Measurements from ENCODE around the gene LY6G5C. TPM values are rescaled to one million over a fixed set of nuclear protein-coding genes. Genes with fewer than 3 reads are reported as not detected.

Gene LY6G5C
- total RNA-seq, 1 experiment from 2014 or later = 1.7 TPM

DNA sequence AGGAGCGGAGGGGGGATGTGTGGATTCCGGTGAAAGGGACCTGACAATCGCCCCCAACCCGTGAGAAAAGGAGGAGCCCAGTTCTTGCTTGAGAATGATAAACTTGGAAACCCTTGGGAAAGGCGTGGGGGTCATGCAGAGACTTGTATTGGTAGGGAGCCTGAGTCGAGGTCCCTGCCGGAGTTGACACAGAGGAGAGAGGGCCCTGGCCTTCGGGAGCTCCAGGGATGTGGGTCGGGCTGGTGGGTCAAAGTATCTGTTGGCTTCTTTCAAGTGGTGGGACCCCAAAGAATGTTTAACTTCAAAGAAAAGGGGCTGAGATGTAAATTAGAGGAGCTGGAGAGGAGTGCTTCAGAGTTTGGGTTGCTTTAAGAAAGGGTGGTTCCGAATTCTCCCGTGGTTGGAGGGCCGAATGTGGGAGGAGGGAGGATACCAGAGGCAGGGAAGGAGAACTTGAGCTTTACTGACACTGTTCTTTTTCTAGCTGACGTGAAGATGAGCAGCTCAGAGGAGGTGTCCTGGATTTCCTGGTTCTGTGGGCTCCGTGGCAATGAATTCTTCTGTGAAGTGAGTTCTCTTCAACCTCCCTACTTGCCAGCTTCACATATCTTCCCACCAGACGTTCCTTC, 14.4 kb downstream of the LY6G5C start (continued):
- TF ChIP-seq EZH2phosphoT487 (IDR thresholded peaks at IDR 0.05; ENCODE audit: borderline replicate concordance) (no peak), POLR2AphosphoS5 (IDR thresholded peaks at IDR 0.05; ENCODE audit: low read depth, low read length) (no peak), FOSL1 (IDR thresholded peaks at IDR 0.05; ENCODE audit: low read depth) (no peak), ZFX (IDR thresholded peaks at IDR 0.05) (no peak), YY1 (IDR thresholded peaks at IDR 0.05; ENCODE audit: extremely low read depth, insufficient replicate concordance, low read depth, low read length) (no peak)
- TF ChIP-seq, protein P1, sequence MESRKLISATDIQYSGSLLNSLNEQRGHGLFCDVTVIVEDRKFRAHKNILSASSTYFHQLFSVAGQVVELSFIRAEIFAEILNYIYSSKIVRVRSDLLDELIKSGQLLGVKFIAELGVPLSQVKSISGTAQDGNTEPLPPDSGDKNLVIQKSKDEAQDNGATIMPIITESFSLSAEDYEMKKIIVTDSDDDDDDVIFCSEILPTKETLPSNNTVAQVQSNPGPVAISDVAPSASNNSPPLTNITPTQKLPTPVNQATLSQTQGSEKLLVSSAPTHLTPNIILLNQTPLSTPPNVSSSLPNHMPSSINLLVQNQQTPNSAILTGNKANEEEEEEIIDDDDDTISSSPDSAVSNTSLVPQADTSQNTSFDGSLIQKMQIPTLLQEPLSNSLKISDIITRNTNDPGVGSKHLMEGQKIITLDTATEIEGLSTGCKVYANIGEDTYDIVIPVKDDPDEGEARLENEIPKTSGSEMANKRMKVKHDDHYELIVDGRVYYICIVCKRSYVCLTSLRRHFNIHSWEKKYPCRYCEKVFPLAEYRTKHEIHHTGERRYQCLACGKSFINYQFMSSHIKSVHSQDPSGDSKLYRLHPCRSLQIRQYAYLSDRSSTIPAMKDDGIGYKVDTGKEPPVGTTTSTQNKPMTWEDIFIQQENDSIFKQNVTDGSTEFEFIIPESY (IDR thresholded peaks at IDR 0.05; ENCODE audit: extremely low read depth, insufficient replicate concordance, low read length) = no peak

DNA sequence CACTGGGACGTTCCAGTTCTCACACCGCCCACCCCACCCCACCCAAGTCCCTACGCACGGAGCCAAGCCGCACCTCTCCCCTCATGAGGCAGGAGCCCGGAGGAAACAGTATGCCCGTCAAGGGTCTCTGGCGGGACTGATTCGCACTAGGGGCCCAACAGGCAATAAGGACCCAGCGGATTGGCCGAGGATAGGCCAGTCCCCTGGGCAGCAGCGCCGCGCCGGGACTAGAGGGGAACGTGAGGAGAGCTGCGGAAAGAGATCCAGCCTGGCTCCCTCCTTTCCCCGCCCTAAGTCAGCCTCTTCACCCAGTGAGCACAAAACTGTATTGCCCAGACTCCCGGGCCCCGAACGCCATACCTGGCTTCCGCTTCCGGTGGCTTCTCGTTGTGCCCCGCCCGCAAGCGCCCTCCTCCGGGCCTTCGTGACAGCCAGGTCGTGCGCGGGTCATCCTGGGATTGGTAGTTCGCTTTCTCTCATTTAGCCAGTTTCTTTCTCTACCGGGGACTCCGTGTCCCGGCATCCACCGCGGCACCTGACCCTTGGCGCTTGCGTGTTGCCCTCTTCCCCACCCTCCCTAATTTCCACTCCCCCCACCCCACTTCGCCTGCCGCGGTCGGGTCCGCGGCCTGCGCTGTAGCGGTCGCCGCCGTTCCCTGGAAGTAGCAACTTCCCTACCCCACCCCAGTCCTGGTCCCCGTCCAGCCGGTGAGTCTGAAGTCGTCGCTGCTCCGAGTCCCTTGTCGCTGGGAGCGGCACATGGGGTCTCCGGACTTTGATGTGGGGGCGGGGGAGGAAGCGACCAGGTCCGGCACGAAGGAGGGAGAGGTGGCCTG, 15.1 kb downstream of the LY6G5C start, which contains the start of gene CSNK2B:
CSNK2B (plus strand) TSS at position 580 of the 836 bp plus-strand sequence. CDS start 752 bp downstream, outside the sequence.
- Histone ChIP-seq H3K9me2 (ENCODE audit: insufficient read depth) (no peaks in the 10 kb centered on the region), H3K4me1 (ENCODE audit: control insufficient read depth in 1 of 2, insufficient read depth in 2 of 2, low read length in 2 of 2) (peaks cover 14 to 34% of the 10 kb centered on the region in 2 experiments; a peak in 3 of 4 replicates), H3K36me3 (ENCODE audit: control insufficient read depth in 1 of 2, insufficient read depth in 2 of 2, low read length in 2 of 2) (peaks cover 31 to 50% of the 10 kb centered on the region in 2 experiments), H3K4me2 (ENCODE audit: low read length) (peak within 1 kb of the TSS; percentile 83), H3K27me3 (ENCODE audit: insufficient read depth, low read length) (no peaks in the 10 kb centered on the region), H3K4me3 (replicated peaks in 1 of 2; ENCODE audit: low read depth in 1 of 2, low read length in 2 of 2) (peak within 1 kb of the TSS; percentile 97 to 99), H3K9ac (ENCODE audit: low read length) (peak within 1 kb of the TSS; percentile 90), H3K9me3 (ENCODE audit: control insufficient read depth in 1 of 2, insufficient read depth in 1 of 2, low read depth in 1 of 2, low read length in 2 of 2) (no peaks in the 10 kb centered on the region), H3K79me2 (ENCODE audit: insufficient read depth, low read length) (peaks cover 58% of the 10 kb centered on the region), H4K20me1 (ENCODE audit: insufficient read depth) (no peaks in the 10 kb centered on the region), H3K27ac (ENCODE audit: low read depth, low read length) (peak within 1 kb of the TSS; percentile 90), H2AFZ (ENCODE audit: low read depth, low read length, poor library complexity, severe bottlenecking) (no peak within 1 kb of the TSS)
- peak; percentile 96 for DNase-seq (ENCODE audit: low read depth, low spot score)
- ChIA-PET CTCF (interaction anchor here (1.1 kb wide), 1 partner anchor 67 kb away, joined by 4 read pairs; no protein-coding TSS in a partner anchor), POLR2A (interaction anchor here (0.6 to 3.9 kb wide), 9 partner anchors 10 to 517 kb away, joined by 3 to 32 read pairs (median 5); partner anchors contain the start of genes ABHD16A, APOM, BAG6 and CLIC1), RAD21 (ENCODE audit: low non-redundant PET in 1 of 2, low total read pairs in 2 of 2, uncharacterized antibody in 2 of 2, unreplicated experiment in 2 of 2) (no interaction called here)
- no peak for TF ChIP-seq EGR1 (IDR thresholded peaks at IDR 0.05; ENCODE audit: low read depth)
- TF ChIP-seq POLR2A (IDR thresholded peaks at IDR 0.05; ENCODE audit: borderline replicate concordance, extremely low read depth, insufficient read depth, insufficient read length) = peak; percentile 89
- TF ChIP-seq CBX3 (IDR thresholded peaks at IDR 0.05; ENCODE audit: low read depth) = no peak
- no peak for TF ChIP-seq SIN3A (IDR thresholded peaks at IDR 0.05; ENCODE audit: low read depth)
- TF ChIP-seq, protein P2, sequence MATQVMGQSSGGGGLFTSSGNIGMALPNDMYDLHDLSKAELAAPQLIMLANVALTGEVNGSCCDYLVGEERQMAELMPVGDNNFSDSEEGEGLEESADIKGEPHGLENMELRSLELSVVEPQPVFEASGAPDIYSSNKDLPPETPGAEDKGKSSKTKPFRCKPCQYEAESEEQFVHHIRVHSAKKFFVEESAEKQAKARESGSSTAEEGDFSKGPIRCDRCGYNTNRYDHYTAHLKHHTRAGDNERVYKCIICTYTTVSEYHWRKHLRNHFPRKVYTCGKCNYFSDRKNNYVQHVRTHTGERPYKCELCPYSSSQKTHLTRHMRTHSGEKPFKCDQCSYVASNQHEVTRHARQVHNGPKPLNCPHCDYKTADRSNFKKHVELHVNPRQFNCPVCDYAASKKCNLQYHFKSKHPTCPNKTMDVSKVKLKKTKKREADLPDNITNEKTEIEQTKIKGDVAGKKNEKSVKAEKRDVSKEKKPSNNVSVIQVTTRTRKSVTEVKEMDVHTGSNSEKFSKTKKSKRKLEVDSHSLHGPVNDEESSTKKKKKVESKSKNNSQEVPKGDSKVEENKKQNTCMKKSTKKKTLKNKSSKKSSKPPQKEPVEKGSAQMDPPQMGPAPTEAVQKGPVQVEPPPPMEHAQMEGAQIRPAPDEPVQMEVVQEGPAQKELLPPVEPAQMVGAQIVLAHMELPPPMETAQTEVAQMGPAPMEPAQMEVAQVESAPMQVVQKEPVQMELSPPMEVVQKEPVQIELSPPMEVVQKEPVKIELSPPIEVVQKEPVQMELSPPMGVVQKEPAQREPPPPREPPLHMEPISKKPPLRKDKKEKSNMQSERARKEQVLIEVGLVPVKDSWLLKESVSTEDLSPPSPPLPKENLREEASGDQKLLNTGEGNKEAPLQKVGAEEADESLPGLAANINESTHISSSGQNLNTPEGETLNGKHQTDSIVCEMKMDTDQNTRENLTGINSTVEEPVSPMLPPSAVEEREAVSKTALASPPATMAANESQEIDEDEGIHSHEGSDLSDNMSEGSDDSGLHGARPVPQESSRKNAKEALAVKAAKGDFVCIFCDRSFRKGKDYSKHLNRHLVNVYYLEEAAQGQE (IDR thresholded peaks at IDR 0.05; ENCODE audit: low read depth) = no peak
- peak; percentile 86 for TF ChIP-seq POLR2AphosphoS5 (IDR thresholded peaks at IDR 0.05; ENCODE audit: low read depth, low read length)
- TF ChIP-seq TCF7L2 (IDR thresholded peaks at IDR 0.05; ENCODE audit: borderline replicate concordance, extremely low read depth, insufficient read depth, insufficient read length) = peak; percentile 65
- TF ChIP-seq JUND (IDR thresholded peaks at IDR 0.05) = no peak
- TF ChIP-seq FOSL1 (IDR thresholded peaks at IDR 0.05; ENCODE audit: low read depth) = no peak
- TF ChIP-seq ZFX (IDR thresholded peaks at IDR 0.05) = peak; percentile 57
- peak; percentile 20 for TF ChIP-seq YY1 (IDR thresholded peaks at IDR 0.05; ENCODE audit: extremely low read depth, insufficient replicate concordance, low read depth, low read length)
- intact Hi-C loops (cut with micrococcal nuclease) = loop anchor here (1.0 to 5.0 kb wide), 4 partner anchors 72 to 232 kb away; partner anchors contain the start of genes ATP6V1G2, CLIC1, DDX39B and EHMT2
- peak; percentile 84 for ATAC-seq
- BruUV-seq (replicated peaks) = no TSS peak
